SHP77 (cell line): ENCODE measurements around the gene NPL.

ENCODE experiments used
- DNase-seq, 2 experiments: peaks; one replicate each; lab custom pipeline; 2025; lab: John Stamatoyannopoulos, UW

The NPL gene, protein sequence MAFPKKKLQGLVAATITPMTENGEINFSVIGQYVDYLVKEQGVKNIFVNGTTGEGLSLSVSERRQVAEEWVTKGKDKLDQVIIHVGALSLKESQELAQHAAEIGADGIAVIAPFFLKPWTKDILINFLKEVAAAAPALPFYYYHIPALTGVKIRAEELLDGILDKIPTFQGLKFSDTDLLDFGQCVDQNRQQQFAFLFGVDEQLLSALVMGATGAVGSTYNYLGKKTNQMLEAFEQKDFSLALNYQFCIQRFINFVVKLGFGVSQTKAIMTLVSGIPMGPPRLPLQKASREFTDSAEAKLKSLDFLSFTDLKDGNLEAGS

DNA sequence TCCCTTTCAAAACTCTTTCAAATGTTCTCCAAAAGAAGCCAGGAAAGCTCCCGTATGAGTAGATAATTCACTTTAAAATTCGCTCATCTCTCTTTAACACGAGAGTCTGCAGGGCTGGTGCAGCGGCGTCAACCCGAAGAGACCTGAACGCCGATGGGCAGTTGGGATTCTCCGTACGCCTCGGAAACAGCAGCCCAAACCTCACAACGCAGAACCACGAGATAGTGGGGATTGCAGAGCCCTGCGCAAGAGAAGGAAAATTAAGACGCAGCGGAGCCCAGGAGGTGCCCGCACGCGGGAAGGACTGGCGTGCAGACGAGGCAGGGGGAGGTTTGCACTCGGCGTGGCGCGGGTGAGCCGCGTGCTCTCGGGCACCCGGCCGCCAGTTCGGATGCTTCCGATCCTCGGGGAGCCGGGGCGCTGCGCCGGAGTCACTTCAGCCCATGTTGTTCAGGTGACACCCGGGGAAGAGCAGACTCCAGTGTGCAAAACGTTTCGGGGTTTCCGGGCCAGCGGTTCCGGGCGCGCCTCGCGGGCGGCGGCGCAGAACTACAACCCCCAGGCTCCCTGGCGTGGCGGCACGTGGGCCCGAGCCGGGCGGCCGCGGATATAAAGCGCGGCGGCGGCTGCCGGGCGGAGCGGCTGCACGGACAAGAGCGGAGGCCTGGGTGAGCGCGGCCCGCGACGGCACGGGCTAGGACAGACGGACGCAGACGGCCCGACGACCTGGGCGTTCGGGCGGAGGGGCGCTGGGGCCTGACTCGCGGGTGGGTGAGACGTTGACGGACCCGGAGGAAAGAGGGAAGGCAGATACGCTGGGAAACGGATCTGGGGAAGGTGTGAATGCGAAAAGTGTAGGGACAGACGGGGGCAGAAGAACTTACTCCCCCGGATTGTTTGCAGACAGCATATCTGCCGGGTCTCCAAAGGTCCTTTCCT is at the start of gene NPL:
TSS of gene NPL (plus strand) at position 636 of the 939 bp plus-strand sequence. CDS start 4,599 bp downstream, outside the sequence.
- peak; percentile 45 to 84 for DNase-seq

DNA sequence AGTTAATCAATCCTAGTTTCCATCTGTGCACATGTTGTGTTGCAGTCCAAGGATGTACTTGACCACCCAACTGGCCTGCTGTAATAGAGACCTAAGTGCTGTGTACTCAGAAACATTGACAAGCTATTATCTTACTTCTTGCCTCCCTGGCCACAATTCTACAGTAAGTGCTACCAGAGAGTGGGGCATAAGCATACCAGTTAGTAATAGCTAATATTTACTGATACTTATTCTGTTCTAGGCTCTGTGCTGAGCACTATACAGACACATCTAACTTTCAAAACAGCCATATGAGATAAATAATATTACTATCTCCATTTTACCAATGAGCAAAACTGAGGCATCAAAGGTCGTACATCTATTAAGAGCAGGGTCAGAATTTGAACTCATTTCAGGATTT is 49.5 kb upstream of the NPL start:
- DNase-seq, result no peak

DNA sequence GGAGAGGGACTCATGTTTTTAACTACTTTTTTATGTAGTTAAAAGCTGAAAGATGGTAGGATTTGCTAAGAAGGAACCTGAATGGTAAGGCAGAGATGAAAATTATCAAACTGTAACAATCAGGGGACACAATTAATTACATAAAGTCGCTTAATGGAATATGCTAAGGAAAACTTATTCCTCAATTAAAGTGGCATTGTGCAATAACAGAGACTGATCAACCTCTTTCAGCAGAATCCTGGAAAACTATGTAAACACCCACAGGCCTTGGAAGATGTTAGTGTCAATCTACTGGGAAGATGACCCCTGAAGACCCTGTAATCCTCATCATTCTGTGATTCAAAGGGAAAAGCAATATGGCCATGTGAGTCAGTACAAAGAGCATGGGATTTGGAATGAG is 46.8 kb upstream of the NPL start:
- no peak for DNase-seq

DNA sequence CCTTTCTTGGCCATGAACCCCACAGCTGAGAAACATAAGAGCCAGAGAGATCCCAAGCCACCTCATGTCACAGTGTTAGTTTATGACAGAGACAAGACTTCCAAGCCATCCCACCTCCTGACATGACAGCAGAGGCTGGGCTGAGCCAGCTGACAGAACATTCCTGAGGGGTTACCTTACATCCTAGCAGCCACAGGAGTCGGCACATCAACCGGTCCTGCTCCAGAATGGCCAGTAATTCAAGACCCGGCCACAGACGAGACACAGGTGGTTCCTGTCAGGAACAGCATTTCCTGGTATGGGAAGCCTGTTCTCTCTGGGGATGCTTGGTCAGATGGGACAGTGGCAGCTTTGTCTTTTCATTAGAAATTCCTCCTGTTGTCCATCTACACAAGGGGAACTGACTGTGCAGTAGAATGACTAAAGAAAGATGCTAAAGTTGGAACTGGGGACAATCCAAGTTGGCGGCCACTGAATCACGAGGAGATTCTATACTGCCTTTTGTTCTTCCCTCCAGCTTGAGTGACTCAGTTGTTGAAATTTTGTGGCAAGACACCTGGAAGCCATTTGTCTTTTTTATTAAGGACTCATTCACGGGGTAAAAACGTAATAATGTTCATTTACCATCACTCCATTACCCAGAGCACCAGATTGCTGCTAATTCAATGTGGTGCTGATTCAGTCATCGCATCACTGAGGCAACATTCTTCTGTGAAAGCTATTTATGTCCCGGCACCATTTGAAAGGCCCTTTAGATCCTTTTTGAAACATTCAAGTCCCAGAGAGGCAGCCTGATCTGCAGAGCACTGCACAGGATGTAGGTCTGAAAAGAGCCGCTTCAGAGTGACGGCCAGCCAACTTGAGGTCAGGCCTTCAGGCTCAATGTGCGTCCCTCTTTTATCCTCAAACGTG is 37.2 kb upstream of the NPL start:
- DNase-seq, result no peak

DNA sequence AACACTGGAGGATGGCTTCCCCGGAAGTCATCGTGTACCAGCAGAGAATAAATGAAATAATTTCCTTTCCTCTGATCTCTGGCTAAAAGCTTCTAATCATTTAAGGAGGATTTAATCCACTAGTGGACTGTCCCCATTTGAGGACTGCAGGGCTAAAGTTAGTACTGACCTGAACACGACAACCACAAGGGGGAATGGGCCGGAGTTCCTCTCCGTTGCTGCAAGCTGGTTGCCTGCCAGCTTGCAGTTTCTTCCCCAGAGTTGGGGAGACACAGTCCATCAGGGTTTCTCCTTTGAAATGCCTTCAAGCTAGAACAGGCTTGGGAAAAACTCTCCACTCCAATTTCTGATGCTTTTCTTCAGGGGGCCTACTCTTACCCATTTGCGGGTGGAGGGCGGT is 35.5 kb upstream of the NPL start:
- no peak for DNase-seq

DNA sequence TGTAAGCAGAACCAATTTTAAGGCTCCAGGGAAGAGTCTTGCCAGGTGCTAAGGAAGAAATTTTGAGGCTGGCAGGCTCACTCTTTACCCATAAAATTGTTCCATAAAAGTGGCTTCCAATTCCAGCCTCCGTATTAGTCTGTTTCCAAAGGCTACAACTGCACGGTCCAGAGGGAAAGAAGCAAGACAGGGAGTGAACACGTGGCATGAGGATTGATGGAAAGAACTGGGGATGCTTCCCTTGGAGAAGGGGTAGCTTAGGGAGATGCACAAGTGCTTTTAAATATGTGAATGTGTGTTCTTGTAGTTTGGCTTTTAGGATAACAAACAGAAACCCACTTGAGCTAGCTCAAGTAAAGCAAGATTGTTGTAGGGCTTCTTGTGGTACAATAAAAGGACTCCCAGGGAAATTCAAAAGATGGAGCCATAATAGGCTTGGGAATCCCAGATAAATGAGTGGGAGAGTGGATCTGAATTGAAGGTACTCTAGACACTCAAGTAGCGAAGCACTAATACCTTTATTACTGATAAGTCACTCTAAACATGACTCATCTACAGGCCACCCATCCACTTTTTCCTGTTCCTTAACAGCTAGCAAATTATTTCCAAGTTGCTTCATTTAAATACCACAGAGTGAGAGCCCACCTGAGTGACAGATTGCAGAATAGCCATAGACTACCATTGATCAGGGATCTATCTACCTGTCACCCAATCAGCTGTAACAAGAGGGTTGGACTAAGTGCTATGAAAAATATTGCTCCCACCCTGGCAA is 34.8 kb upstream of the NPL start:
- no peak for DNase-seq

DNA sequence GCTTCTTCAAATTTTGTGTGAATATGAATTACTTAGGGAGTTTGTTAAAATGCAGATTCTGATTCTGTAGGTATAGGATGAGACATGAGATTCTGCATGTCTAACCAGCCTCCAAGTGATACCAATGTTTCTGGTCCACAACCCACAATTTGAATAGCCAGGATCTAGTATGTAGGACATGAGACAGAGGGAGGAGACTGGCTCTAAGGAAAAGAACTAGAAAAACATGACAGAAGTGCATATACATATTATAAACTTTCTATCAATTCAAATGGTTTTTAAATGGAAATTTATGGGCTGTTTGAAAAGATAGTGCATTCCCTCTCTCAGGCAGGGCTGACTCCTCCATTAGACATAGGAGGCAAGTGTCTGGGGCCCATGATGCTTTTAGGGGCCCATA is 33.9 kb upstream of the NPL start:
- DNase-seq, result no peak

DNA sequence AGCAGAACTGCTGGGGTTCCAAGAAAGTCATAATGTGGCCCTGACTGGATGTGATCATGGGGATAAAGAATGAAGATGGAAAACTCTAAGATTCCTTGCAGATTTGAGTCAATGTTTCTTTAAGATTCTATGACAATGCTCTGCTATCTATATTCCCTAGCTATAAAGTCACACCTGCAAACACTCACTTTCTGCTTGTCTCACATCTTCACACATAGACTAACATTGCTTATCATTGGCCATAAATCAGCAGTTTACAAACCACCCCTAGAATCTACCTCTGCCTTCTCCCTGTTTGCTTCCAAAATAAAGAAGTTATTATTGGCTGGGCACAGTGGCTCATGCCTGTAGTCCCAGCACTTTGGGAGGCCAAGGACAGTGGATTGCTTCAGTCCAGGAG is 33.1 kb upstream of the NPL start:
- DNase-seq, result no peak

DNA sequence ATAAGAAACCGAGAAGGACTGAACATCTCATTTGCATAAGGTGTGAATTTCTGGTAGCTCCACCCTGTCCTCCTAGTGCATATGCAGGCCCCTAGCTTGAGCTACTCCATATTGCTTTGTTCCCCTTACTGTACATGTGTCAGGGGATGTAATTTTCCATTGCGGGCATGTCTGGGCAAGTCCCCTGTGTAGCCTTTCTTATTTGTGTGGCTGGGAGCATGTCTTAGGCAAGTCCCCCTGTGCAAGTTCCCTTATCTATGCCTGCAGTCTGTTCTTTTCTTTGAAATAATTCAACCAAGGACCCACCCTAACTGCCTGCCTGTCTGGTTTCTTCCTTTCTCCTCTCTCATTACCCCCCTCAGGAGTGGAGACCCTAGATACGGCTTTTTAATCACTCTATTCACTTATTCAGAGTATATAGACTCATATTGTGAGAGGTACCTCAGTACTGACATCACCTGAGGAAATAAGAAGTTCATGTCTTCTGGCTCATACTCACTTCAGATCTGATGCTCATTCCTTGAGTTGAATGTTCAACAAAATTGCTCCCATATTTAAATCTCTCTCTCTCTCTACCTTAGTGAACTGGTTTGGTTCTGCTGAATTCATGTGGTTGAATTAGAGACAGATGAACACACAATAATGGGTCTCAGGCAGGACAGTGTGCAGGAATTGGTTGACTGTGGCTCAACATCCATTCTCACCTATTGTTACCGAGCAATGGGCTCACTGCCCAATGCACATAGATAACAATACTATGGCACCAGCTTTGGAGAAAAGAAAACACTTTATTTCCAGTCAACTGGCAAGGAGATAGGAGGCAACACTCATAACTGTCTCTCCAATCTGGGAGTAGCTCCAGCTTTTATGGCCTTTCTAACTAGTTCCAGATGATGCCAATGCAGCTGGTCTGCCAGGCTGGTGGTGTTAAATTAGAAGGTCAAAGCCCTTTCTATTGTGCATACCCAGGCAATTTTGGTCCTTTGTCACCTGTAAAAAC is 27.9 kb upstream of the NPL start:
- no peak for DNase-seq

DNA sequence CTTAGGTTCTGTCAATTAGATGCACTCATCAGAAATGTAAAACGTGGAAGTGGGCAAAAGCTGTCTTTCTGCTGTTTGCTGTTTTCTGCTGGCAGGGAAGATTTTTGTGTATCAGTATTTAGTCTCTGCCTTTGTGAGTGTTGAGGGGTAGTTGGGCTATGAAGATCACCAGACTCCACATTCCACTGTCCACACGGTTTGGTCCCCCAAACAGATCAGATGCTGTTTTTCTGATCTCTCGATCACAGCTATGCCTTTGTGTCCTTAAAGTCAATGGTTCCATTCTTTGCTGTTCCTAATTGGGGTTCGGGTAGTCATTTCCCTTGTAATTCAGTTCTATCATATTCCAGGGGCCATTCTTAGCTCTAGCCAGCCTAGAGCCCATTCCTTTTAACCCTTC is 27.0 kb upstream of the NPL start:
- no peak for DNase-seq

DNA sequence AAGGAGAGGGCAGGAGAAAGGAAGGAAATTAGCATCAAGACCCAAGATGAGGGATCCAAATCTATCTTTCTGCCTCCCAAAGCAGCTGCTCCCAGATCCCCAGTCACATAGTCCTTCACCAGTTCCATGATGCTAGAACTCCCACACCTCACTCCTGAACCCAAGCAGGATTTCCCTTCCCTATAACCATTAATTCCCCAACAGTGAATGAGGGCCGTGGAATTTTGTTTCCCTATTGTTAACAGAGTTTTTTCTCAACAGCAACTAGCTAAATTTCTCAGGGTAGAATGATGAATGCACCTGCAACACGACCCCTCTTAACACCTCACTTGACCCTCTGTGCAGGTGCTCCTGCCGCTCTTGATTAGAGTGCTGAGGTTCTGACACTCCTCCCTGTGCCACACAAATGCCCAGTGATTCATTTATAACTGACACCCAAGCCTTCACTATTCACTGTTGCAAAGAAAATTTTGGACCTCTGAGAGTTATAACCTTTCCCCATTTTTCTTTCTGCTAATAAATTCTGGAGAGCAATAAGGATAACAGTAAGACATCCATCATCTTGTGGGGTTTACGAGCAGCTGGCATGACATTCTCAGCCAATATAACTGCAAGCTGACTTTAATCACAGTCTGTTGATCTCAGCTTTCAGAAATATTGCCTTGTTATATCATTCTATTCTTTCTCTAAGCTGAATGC is 25.4 kb upstream of the NPL start:
- peak in 1 of 2 experiments; percentile 13 for DNase-seq

DNA sequence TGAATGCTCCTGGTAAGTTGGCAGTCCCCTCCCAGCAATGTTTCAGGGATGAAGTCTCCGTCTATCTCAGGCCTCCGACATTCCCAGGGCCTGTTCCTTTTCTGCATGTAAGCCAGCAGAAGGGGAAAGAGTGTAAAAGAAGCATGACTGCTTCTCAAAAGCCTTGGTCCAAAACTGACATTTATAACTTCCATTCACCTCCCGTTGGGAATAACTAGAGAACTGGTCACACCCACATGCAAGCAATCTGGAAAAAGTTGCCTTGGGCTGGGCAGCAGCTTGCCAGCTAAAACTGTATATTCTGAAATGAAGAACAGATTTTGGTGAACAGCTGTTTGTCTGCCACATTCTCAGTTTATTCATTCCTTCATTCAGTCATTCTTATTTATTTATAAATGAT is 24.2 kb upstream of the NPL start:
- DNase-seq, result no peak

DNA sequence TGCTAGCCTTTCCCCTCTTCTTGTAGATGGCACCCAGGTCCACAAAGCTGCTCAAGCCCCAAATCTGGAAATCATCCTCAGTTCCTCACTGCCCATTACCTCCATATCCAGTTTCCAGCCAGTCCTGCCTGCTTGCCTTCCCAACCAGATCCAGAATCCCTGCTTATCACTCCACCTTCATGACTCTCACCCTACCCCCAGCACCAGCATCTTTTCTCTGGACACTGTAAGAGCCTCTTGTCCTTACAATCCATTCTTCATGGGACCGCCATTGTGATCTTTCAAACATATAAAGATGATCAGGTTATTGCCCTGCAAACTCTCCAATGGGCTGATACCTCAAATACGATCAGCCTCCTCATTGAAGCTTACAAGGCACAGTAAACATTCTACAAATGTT is 23.5 kb upstream of the NPL start:
- DNase-seq, result no peak

DNA sequence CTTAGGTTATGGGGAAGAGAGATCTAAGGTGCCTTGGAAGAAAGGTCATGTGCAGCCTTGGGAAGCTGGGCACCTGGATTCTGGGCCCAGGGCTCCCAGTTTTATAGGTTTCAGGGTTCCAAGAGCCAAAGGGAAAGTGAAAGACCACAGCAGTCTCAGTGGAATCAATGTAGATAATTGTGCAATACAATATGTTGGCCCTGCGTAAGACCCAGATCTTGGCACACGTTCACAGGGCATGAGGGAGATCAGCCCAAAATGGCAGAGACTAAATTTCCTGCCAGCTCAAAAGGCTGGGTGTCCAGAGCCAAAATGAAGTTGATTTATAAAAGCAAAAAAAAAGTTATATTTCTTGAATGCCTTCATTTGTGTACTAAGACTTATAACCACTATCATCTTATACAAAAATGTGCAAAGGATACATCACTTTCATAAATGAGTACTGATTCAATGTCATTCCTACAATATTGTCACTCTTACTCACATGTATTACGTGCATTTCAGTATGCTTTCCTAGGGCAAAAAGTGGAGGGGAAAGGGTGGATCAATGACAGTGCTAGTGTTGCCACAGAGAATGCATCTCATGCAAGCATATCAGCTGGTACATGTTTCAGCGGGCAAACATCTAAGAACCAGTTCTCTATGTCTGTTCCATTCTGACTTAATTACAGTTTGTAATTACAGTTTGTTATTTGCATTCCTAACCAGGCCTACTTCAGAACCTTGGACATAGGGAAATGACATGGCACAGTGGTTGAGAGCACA is 22.5 kb upstream of the NPL start:
- DNase-seq, result no peak

DNA sequence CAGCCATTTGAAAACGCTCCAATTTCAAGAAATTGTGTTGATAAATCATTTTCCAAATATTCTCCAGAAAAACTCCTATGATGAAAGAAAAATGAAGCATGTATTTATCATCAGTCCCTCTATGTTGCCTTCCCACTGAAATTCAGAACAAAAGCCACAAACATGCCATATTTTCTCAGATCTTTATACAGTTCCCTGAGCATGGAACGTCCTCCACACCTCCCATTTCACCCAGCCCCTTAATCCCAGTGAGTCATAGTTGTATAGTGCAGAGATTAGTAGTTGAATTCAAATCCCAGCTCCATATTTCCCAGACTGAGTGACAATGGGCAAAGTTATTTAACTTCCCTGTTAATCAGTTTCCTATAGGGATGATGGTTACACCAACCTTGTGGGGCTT is 20.6 kb upstream of the NPL start:
- DNase-seq, result no peak

DNA sequence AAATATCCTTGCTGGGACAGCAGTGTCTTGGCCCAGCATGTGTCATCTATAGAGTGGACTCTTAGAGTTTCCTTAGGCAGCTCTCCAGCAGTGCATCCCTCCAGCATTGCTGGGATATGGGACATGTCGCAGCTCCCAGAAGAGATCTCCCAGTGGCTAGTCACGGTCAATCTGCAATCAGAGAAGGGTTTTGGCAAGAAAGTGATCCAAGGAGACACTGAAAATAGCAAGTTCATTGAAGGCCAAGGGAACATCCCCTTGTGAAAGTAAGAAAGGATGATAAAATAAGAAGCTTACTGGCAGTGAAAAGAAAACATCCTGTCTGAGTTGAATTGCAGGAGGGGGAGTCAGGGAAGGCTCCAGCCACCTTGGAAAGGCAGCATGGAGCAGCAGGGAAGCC is 19.3 kb upstream of the NPL start:
- no peak for DNase-seq

DNA sequence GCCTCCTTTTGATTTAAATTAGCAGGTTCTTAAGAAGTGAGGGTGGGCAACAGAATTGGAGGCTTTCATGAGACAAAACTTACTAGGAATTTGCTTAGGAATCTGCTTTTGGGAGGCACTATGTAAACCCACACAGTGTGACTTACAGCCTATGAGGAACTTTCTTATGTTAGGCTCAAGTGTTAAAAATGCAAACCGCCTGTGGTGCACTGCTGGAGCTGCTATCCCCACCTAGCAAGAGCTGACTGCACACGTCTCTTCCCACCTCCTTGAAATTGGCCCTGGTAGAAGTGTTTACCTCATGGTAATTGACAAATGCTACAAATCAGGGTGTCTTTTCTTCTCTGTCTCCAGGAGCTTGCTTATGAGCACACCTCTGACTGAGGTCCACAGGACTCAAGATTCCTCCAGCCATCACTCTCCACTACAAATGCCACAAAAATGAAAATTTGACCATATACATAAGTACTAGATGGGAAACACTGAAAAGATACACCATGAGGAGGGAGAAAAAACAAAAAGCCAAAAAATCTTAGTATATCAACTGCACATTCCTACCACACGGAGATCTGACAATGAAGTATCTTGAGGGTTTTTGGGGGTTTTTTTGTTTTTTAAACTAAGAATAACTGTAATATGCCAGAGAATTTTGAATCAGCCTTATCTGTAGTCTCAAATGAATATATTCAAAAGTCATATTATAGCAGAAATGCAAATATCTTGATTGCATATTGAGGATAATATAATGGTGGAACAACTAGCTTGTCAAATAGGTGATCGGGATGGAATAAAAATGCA is 18.2 kb upstream of the NPL start:
- no peak for DNase-seq

DNA sequence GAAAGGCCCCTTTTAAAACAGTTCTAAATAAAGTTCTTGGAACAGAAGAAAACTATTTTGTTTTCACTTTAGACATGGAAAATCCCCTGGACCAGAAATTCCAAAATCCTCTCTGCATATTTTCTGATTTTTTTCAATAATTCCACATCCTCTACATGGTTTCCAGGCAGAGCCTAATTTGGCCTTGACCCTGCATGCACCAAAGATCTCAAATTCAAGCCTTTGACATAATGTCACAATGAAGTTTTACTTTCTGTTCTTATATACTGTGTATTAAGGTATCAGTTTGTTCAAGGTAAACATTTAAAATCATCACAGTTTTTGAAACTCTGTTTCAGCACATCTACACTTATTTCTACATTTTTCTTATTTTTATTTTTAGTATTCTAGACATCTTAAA is 12.2 kb upstream of the NPL start:
- no peak for DNase-seq
